ENCODE data around the gene EPHB1. TPM values are rescaled to one million over a fixed set of nuclear protein-coding genes. Genes with fewer than 3 reads are reported as not detected.

The EPHB1 gene
- total and polyA plus RNA-seq, 2 donors (not counting 3 experiments of a cell fraction or from before 2014, with no cell fraction given) = 1.3 to 5.2 TPM

DNA sequence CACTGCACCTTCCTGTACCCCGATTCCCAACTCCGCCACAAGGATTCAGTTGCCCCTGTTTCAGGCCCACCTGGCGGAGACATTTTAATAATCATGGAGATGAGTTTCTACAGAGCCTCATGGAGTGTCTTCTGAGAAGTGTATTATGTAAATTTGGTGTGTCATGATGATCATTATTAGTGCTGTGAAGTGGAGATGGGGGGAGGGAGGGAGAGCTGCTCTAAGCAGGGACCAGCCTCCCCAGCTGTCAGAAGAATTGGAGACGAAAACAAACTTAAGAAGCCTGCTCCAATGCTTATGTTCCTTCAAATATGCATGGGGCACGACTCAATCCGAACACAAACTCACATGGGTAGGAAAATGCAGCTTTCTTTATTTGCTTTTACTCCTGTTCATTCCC lies 127.8 kb downstream of the EPHB1 start:
- no peaks in the 10 kb centered on the region for H3K4me1 ChIP-seq (ENCODE audit: control insufficient read depth, extremely low read depth, insufficient read depth, low read length)
- no peak overlapping the region for H3K27ac ChIP-seq (ENCODE audit: insufficient read depth, low read depth, low read length)
- dilution Hi-C loops (cut with MboI; ENCODE audit: extremely low pct_ligation_motif_present, low sequenced_read_pairs) = no loop called here
- no peaks in the 10 kb centered on the region for H3K9me1 ChIP-seq (replicated peaks; ENCODE audit: control insufficient read depth, extremely low read depth, insufficient read depth, low read length)
- no peak overlapping the region for H3K4me3 ChIP-seq (replicated peaks in 1 of 3; ENCODE audit: insufficient read depth in 1 of 3, low read depth in 1 of 3, low read length in 3 of 3)
- no peaks in the 10 kb centered on the region for H3K27me3 ChIP-seq (ENCODE audit: control insufficient read depth in 2 of 2, insufficient read depth in 2 of 2, low read length in 2 of 2)
- no peak overlapping the region for H3K4me2 ChIP-seq (ENCODE audit: insufficient read depth, low read length)
- H2AFZ ChIP-seq (ENCODE audit: low read depth, low read length) = no peak overlapping the region
- intact Hi-C loops (cut with micrococcal nuclease) = no loop called here
- H3K36me3 ChIP-seq (ENCODE audit: control insufficient read depth in 2 of 2, extremely low read depth in 1 of 2, insufficient read depth in 2 of 2, low read length in 2 of 2) = no peaks in the 10 kb centered on the region
- ChIA-PET CTCF (no interaction called here), POLR2A (no interaction called here)
- BruUV-seq (replicated peaks) = no TSS peak
- no peaks in the 10 kb centered on the region for H3K9me3 ChIP-seq (replicated peaks; ENCODE audit: control insufficient read depth, insufficient read depth, low read length)
- no peaks in the 10 kb centered on the region for H4K20me1 ChIP-seq (replicated peaks; ENCODE audit: control insufficient read depth, extremely low read depth, insufficient read depth, low read length)
- FAIRE-seq (no peak), DNase-seq (ENCODE audit: low read depth, low spot score) (no peak)
- TF ChIP-seq MAX (IDR thresholded peaks at IDR 0.05; ENCODE audit: insufficient read depth, insufficient read length) (no peak), JUN (IDR thresholded peaks at IDR 0.05; ENCODE audit: borderline replicate concordance, insufficient read depth, insufficient read length, low read depth) (no peak), POLR2AphosphoS5 (IDR thresholded peaks at IDR 0.05; ENCODE audit: insufficient read depth, low read depth, low read length) (no peak), FOS (IDR thresholded peaks at IDR 0.05; ENCODE audit: borderline replicate concordance, insufficient read depth, low read length) (no peak), POLR2A (IDR thresholded peaks at IDR 0.05; ENCODE audit: low read depth, low read length) (no peak), GATA2 (IDR thresholded peaks at IDR 0.05; ENCODE audit: insufficient read depth, insufficient read length, low read depth, low read length) (no peak)
- no peak overlapping the region for H3K9ac ChIP-seq (replicated peaks; ENCODE audit: extremely low read depth, insufficient read depth, low read length)
- no peaks in the 10 kb centered on the region for H3K79me2 ChIP-seq (ENCODE audit: control insufficient read depth, insufficient read depth, low read length)

GRCh38 chr3:134923286-134923685 lies 128.2 kb downstream of the EPHB1 start:
- Histone ChIP-seq H3K4me1 (ENCODE audit: control insufficient read depth, extremely low read depth, insufficient read depth, low read length) (no peaks in the 10 kb centered on the region), H3K4me3 (replicated peaks in 1 of 3; ENCODE audit: insufficient read depth in 1 of 3, low read depth in 1 of 3, low read length in 3 of 3) (no peak overlapping the region), H3K9ac (replicated peaks; ENCODE audit: extremely low read depth, insufficient read depth, low read length) (no peak overlapping the region), H3K4me2 (ENCODE audit: insufficient read depth, low read length) (no peak overlapping the region), H3K9me3 (replicated peaks; ENCODE audit: control insufficient read depth, insufficient read depth, low read length) (no peaks in the 10 kb centered on the region), H3K9me1 (replicated peaks; ENCODE audit: control insufficient read depth, extremely low read depth, insufficient read depth, low read length) (no peaks in the 10 kb centered on the region), H3K79me2 (ENCODE audit: control insufficient read depth, insufficient read depth, low read length) (no peaks in the 10 kb centered on the region), H4K20me1 (replicated peaks; ENCODE audit: control insufficient read depth, extremely low read depth, insufficient read depth, low read length) (no peaks in the 10 kb centered on the region), H3K36me3 (ENCODE audit: control insufficient read depth in 2 of 2, extremely low read depth in 1 of 2, insufficient read depth in 2 of 2, low read length in 2 of 2) (no peaks in the 10 kb centered on the region), H2AFZ (ENCODE audit: low read depth, low read length) (no peak overlapping the region), H3K27ac (ENCODE audit: insufficient read depth, low read depth, low read length) (no peak overlapping the region), H3K27me3 (ENCODE audit: control insufficient read depth in 2 of 2, insufficient read depth in 2 of 2, low read length in 2 of 2) (no peaks in the 10 kb centered on the region)
- TF ChIP-seq POLR2A (IDR thresholded peaks at IDR 0.05; ENCODE audit: low read depth, low read length) (no peak), MYC (IDR thresholded peaks at IDR 0.05; ENCODE audit: low read depth, low read length) (no peak), FOS (IDR thresholded peaks at IDR 0.05; ENCODE audit: borderline replicate concordance, insufficient read depth, low read length) (no peak), EZH2 (IDR thresholded peaks at IDR 0.05; ENCODE audit: borderline replicate concordance, low read depth, low read length, severe bottlenecking) (no peak), JUN (IDR thresholded peaks at IDR 0.05; ENCODE audit: borderline replicate concordance, insufficient read depth, insufficient read length, low read depth) (no peak), GATA2 (IDR thresholded peaks at IDR 0.05; ENCODE audit: insufficient read depth, insufficient read length, low read depth, low read length) (no peak), POLR2AphosphoS5 (IDR thresholded peaks at IDR 0.05; ENCODE audit: insufficient read depth, low read depth, low read length) (no peak), MAX (IDR thresholded peaks at IDR 0.05; ENCODE audit: insufficient read depth, insufficient read length) (no peak)
- TF ChIP-seq, protein P1, sequence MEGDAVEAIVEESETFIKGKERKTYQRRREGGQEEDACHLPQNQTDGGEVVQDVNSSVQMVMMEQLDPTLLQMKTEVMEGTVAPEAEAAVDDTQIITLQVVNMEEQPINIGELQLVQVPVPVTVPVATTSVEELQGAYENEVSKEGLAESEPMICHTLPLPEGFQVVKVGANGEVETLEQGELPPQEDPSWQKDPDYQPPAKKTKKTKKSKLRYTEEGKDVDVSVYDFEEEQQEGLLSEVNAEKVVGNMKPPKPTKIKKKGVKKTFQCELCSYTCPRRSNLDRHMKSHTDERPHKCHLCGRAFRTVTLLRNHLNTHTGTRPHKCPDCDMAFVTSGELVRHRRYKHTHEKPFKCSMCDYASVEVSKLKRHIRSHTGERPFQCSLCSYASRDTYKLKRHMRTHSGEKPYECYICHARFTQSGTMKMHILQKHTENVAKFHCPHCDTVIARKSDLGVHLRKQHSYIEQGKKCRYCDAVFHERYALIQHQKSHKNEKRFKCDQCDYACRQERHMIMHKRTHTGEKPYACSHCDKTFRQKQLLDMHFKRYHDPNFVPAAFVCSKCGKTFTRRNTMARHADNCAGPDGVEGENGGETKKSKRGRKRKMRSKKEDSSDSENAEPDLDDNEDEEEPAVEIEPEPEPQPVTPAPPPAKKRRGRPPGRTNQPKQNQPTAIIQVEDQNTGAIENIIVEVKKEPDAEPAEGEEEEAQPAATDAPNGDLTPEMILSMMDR (IDR thresholded peaks at IDR 0.05; ENCODE audit: extremely low read depth in 1 of 2, insufficient read depth in 1 of 2, low read depth in 1 of 2, low read length in 2 of 2) = no peak
- intact Hi-C loops (cut with micrococcal nuclease) = no loop called here
- BruUV-seq (replicated peaks) = no TSS peak
- POLR2A ChIA-PET = no interaction called here
- FAIRE-seq = no peak
- CTCF ChIA-PET = no interaction called here
- no peak for DNase-seq (ENCODE audit: low read depth, low spot score)
- dilution Hi-C loops (cut with MboI; ENCODE audit: extremely low pct_ligation_motif_present, low sequenced_read_pairs) = no loop called here
